Activated CD4-positive, alpha-beta T cell treated with anti-CD3 and anti-CD28 coated beads, Interleukin-2, amount 50 U/mL, for 4 hours (primary cell): ENCODE measurements around the gene MRPS5.
A peak's percentile ranks its signal among the peaks of the same experiment; 100 is the strongest.

ENCODE experiments used
- DNase-seq, 2 experiments: peaks; one replicate each; pipeline ENCODE4 v3.0.0-alpha.2; 2020

The MRPS5 gene

GRCh38 chr2:95087379-95087778 lies 34.2 kb downstream of the MRPS5 start:
- no peak for DNase-seq

- no peak for DNase-seq
Measured at GRCh38 chr2:95086017-95086416, 35.6 kb downstream of the MRPS5 start.

GRCh38 chr2:95082477-95082876 lies 39.1 kb downstream of the MRPS5 start:
- no peak for DNase-seq

- DNase-seq: no peak
Measured at GRCh38 chr2:95079199-95079683, 42.4 kb downstream of the MRPS5 start.

GRCh38 chr2:95077861-95078603 lies 43.6 kb downstream of the MRPS5 start:
- DNase-seq: no peak

GRCh38 chr2:95077530-95077825 lies 44.1 kb downstream of the MRPS5 start:
- no peak for DNase-seq

- DNase-seq: peak; percentile 92 to 93
Measured at GRCh38 chr2:95076705-95077529, 44.7 kb downstream of the MRPS5 start.

GRCh38 chr2:95075440-95076132 lies 46.0 kb downstream of the MRPS5 start:
- DNase-seq: no peak

GRCh38 chr2:95074663-95075439 lies 46.8 kb downstream of the MRPS5 start:
- DNase-seq: peak; percentile 68

GRCh38 chr2:95073856-95074662 lies 47.5 kb downstream of the MRPS5 start:
- no peak for DNase-seq

GRCh38 chr2:95072424-95072823 lies 49.2 kb downstream of the MRPS5 start:
- no peak for DNase-seq

GRCh38 chr2:95071856-95072255 lies 49.8 kb downstream of the MRPS5 start:
- no peak for DNase-seq

- DNase-seq: no peak
Measured at GRCh38 chr2:95069465-95069864, 52.1 kb downstream of the MRPS5 start.

- DNase-seq: no peak
Measured at GRCh38 chr2:95068256-95068655, 53.4 kb downstream of the MRPS5 start.

GRCh38 chr2:95063086-95063958 lies 58.3 kb downstream of the MRPS5 start:
- DNase-seq: no peak

GRCh38 chr2:95062242-95063085 lies 59.1 kb downstream of the MRPS5 start:
- DNase-seq: no peak

- DNase-seq: no peak
Measured at GRCh38 chr2:95061601-95062183, 59.9 kb downstream of the MRPS5 start.

- no peak for DNase-seq
Measured at GRCh38 chr2:95061119-95061512, 60.5 kb downstream of the MRPS5 start.

GRCh38 chr2:95060446-95061118 lies 61.0 kb downstream of the MRPS5 start:
- DNase-seq: no peak
